Pancreas (tissue), 10 donors: Measurements from ENCODE around the gene OR10J5. TPM values are rescaled to one million over a fixed set of nuclear protein-coding genes. Genes with fewer than 3 reads are reported as not detected.
"Not testable (repeated sequence)": the region's sequence is repeated elsewhere in the genome, so short reads cannot be mapped to it uniquely, and the experiment has no call there.

Experiments
- ATAC-seq, 4 donors: fragments of 200-7000 bp; cut with Tn5 transposase; one replicate each; pipeline versions ENCODE4 v1.8.0 to v1.9.1; 2020; ENCODE audit warnings: mild to moderate bottlenecking in 4 of 4, moderate library complexity in 4 of 4
- DNase-seq, 6 donors: peaks; one replicate each; pipeline ENCODE4 v3.0.0-alpha.2; 2020
- FAIRE-seq: peaks from 2 replicates; lab custom pipeline; 2012; peaks lifted over from hg19 to GRCh38; lab: Jason Lieb, UNC
- H3K27ac ChIP-seq, 4 donors: fragments of 200-600 bp; sonication (generic); 1 replicate in 3 of 4; 2 replicates in 1 of 4; pipeline versions ENCODE4 v1.5.0 to v1.8.0; 2020
- H3K27me3 ChIP-seq, 4 donors: fragments of 200-600 bp; one replicate each; pipeline ENCODE4 v1.8.0; 2021
- H3K36me3 ChIP-seq, 3 donors: fragments of 200-600 bp; sonication (generic) in 1 of 3; one replicate each; pipeline versions ENCODE4 v1.5.0 to v1.8.0; 2020 to 2021
- H3K4me1 ChIP-seq, 3 donors: fragments of 200-600 bp; one replicate each; pipeline ENCODE4 v1.8.0; 2021
- H3K4me3 ChIP-seq, 4 donors: fragments of 200-600 bp; sonication (generic) in 2 of 4; one replicate each; pipeline versions ENCODE4 v1.5.0 to v1.8.0; 2020 to 2021
- H3K9me3 ChIP-seq, 4 donors: fragments of 200-600 bp; one replicate each; pipeline ENCODE4 v1.8.0; 2021
- CTCF ChIP-seq, 4 donors: fragments of 200-600 bp; sonication (generic) in 3 of 4; IDR thresholded peaks; one replicate each; pipeline versions ENCODE4 v1.5.0 to v1.8.0; 2021; ENCODE audit warnings: antibody characterized with exemption in 4 of 4
- WGBS, 2 donors: extraction: QIAGEN DNeasy Blood & Tissue Kit; methylation state at CpG; one replicate each; pipeline ENCODE4 v1.1.7; 2013; 5-methylcytosine and 5-hydroxymethylcytosine counted together
- intact Hi-C, 3 donors: fragments of 100-400 bp; cut with DNase I; formaldehyde crosslinking; loops; one replicate each; pipeline versions ENCODE4 v1.11.1 to v1.14.2; 2022
- polyA plus RNA-seq, 2 donors: library from polyadenylated mRNA; stranded (reverse); fragments of 200-250 nt; gene quantifications; one replicate each; pipeline ENCODE4 v1.2.3, GENCODE V29; 2013
- total RNA-seq, 6 donors: library from RNA; stranded (reverse); fragmentation: NEBNext Ultra II Directional in 4 of 6; extraction: Animal tissue kit (Norgen Biotek cat#: 25700) in 4 of 6; gene quantifications; one replicate each; pipeline versions ENCODE4 v1.2.1 to v1.2.4, GENCODE V29; 2021 to 2023
- donor health status: healthy with polysubstance abuse.
- donor health status: DM: no; HTN: no; CAD: no; lungs with moderate emphysema.
- donor health status: DM: no; HTN: no; CAD: no.
- donor health status: control.
- donor health status: control.
- donor health status: Bipolar disorder and iron deficiency.
- donor health status: DM: yes; HTN: yes; CAD: no.
- donor health status: DM: no; HTN: no; CAD: no.
- donor health status: DM: no; HTN: no; CAD: no.
- donor health status: DM: yes; HTN: yes; CAD: no.

The OR10J5 gene
- total and polyA plus RNA-seq, 8 donors: not detected

GRCh38 chr1:159509440-159510228, 26.2 kb downstream of the OR10J5 start:
- ATAC-seq (peak in 2 of 4 donors; percentile 32 to 65), DNase-seq (no peak), FAIRE-seq (no peak)
- intact Hi-C loops: no loop called here
- Histone ChIP-seq H3K9me3 (no peaks in the 10 kb centered on the region), H3K4me1 (peaks cover 9 to 19% (median 14%) of the 10 kb centered on the region in 3 donors), H3K36me3 (no peaks in the 10 kb centered on the region), H3K27me3 (no peaks in the 10 kb centered on the region), H3K27ac (no peak overlapping the region), H3K4me3 (no peak overlapping the region)
- no peak for TF ChIP-seq CTCF (IDR thresholded peaks at IDR 0.05)

GRCh38 chr1:159508951-159509350, 26.9 kb downstream of the OR10J5 start:
- no peak for ATAC-seq
- FAIRE-seq: no peak
- 63 to 64% methylated on average over 4 of the region's 4 CpGs for WGBS, 2 donors
- TF ChIP-seq CTCF (IDR thresholded peaks at IDR 0.05): no peak
- no peaks in the 10 kb centered on the region for H3K36me3 ChIP-seq
- no peak overlapping the region for H3K4me3 ChIP-seq
- H3K27me3 ChIP-seq: no peaks in the 10 kb centered on the region
- no peak overlapping the region for H3K27ac ChIP-seq
- no peak for DNase-seq
- no peaks in the 10 kb centered on the region for H3K9me3 ChIP-seq
- peaks cover 9 to 19% (median 14%) of the 10 kb centered on the region in 3 donors for H3K4me1 ChIP-seq
- intact Hi-C loops: no loop called here

DNA sequence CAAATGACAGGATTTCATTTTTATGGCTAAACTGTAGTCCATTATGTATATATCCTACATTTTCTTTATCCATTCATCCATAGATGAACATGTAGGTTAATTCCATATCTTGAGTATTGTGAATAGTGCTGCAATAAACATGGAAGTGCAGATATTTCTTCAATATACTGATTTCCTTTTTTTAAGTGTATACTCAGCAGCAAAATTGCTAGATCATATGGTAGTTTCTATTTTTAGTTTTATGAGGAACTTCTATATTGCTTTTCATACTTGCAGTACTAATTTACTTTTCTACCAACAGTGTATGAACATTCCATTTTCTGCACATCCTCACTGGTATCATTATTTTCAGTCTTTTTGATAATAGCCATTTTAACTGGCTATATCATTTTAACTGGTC, 30.1 kb downstream of the OR10J5 start:
- Histone ChIP-seq H3K4me1 (peaks cover 9 to 17% (median 14%) of the 10 kb centered on the region in 3 donors), H3K4me3 (no peak overlapping the region), H3K27ac (no peak overlapping the region), H3K27me3 (no peaks in the 10 kb centered on the region), H3K9me3 (no peaks in the 10 kb centered on the region), H3K36me3 (no peaks in the 10 kb centered on the region)
- ATAC-seq (no peak), DNase-seq (no peak), FAIRE-seq (no peak)
- TF ChIP-seq CTCF (IDR thresholded peaks at IDR 0.05): no peak
- intact Hi-C loops: no loop called here

DNA sequence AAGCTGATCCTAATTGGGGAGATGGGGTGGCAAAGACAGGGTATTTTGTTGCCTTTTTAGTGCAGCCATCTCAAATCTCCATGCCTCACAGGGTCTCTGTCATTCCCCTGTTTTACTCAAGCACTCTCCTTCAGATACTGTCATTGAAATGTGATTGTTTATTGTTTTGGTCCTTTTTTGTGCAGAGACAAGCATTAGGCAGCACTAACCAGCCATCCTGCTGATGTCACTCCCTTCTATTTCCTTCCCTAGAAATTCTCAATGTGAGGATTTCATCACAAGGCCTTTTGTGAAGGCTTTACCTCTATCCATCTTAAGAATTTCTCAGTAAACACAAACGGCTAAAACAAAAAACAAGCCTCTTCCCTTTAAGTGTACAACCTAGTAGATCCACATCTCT, 34.7 kb downstream of the OR10J5 start:
- Histone ChIP-seq H3K36me3 (no peaks in the 10 kb centered on the region), H3K27me3 (no peaks in the 10 kb centered on the region), H3K27ac (no peak overlapping the region), H3K4me1 (no peaks in the 10 kb centered on the region), H3K4me3 (no peak overlapping the region), H3K9me3 (no peaks in the 10 kb centered on the region)
- TF ChIP-seq CTCF (IDR thresholded peaks at IDR 0.05): no peak
- FAIRE-seq: no peak
- no peak for ATAC-seq
- 14 to 51% methylated on average over 1 of the region's 1 CpG for WGBS, 2 donors
- DNase-seq: no peak
- intact Hi-C loops: no loop called here

GRCh38 chr1:159494513-159495210, 41.1 kb downstream of the OR10J5 start:
- H3K4me3 ChIP-seq: not testable (repeated sequence)

More at GRCh38 chr1:159494513-159495210, 41.1 kb downstream of the OR10J5 start:
- H3K9me3 ChIP-seq, H3K36me3 ChIP-seq, H3K27ac ChIP-seq, FAIRE-seq, intact Hi-C loops, H3K27me3 ChIP-seq, H3K4me1 ChIP-seq, ATAC-seq: not testable (repeated sequence)
- WGBS, 2 donors: 81 to 89% methylated on average over 20 to 31 of the region's 33 CpGs
- peak in 1 of 6 donors; percentile 40 for DNase-seq
